ENCODE measurements around the gene LRRC3C. TPM values are rescaled to one million over a fixed set of nuclear protein-coding genes. Genes with fewer than 3 reads are reported as not detected.
"Not testable (repeated sequence)": the region's sequence is repeated elsewhere in the genome, so short reads cannot be mapped to it uniquely, and the experiment has no call there.

LRRC3C gene
- total RNA-seq, 1 donor from 2014 or later: not detected

- Mint-ChIP-seq H3K36me3 (ENCODE audit: unreplicated experiment) (no peaks in the 10 kb centered on the region), H3K4me3 (ENCODE audit: unreplicated experiment) (no peak overlapping the region), H3K4me1 (ENCODE audit: low read depth, unreplicated experiment) (peaks cover 4% of the 10 kb centered on the region), H3K27ac (ENCODE audit: unreplicated experiment) (no peak overlapping the region), H3K9me3 (ENCODE audit: unreplicated experiment) (peaks cover 4% of the 10 kb centered on the region), H3K27me3 (ENCODE audit: unreplicated experiment) (peaks cover 3% of the 10 kb centered on the region)
- no peak for TF ChIP-seq CTCF (IDR thresholded peaks at IDR 0.05; ENCODE audit: partially characterized antibody, unreplicated experiment)
- no peak for DNase-seq
These were observed 19.2 kb downstream of the LRRC3C start for GRCh38 chr17:39946551-39947330.

- H3K4me3 Mint-ChIP-seq (ENCODE audit: unreplicated experiment); H3K4me1 Mint-ChIP-seq (ENCODE audit: low read depth, unreplicated experiment); DNase-seq; H3K27ac Mint-ChIP-seq (ENCODE audit: unreplicated experiment); H3K9me3 Mint-ChIP-seq (ENCODE audit: unreplicated experiment); H3K36me3 Mint-ChIP-seq (ENCODE audit: unreplicated experiment); H3K27me3 Mint-ChIP-seq (ENCODE audit: unreplicated experiment): not testable (repeated sequence)
These were observed 20.9 kb downstream of the LRRC3C start for GRCh38 chr17:39948489-39948828.

GRCh38 chr17:39949028-39949427 lies 21.5 kb downstream of the LRRC3C start:
- TF ChIP-seq CTCF (IDR thresholded peaks at IDR 0.05; ENCODE audit: partially characterized antibody, unreplicated experiment): no peak
- DNase-seq: no peak
- peak overlapping the region; percentile 38 for H3K27ac Mint-ChIP-seq (ENCODE audit: unreplicated experiment)
- H3K27me3 Mint-ChIP-seq (ENCODE audit: unreplicated experiment): peaks cover 5% of the 10 kb centered on the region
- no peaks in the 10 kb centered on the region for H3K36me3 Mint-ChIP-seq (ENCODE audit: unreplicated experiment)
- H3K9me3 Mint-ChIP-seq (ENCODE audit: unreplicated experiment): peaks cover 5% of the 10 kb centered on the region
- no peak overlapping the region for H3K4me3 Mint-ChIP-seq (ENCODE audit: unreplicated experiment)
- peaks cover 4% of the 10 kb centered on the region for H3K4me1 Mint-ChIP-seq (ENCODE audit: low read depth, unreplicated experiment)

GRCh38 chr17:39950871-39951348 lies 23.4 kb downstream of the LRRC3C start:
- H3K36me3 Mint-ChIP-seq (ENCODE audit: unreplicated experiment): no peaks in the 10 kb centered on the region
- peak; percentile 46 for DNase-seq
- peaks cover 8% of the 10 kb centered on the region for H3K9me3 Mint-ChIP-seq (ENCODE audit: unreplicated experiment)
- peak overlapping the region; percentile 48 for H3K27ac Mint-ChIP-seq (ENCODE audit: unreplicated experiment)
- H3K4me3 Mint-ChIP-seq (ENCODE audit: unreplicated experiment): no peak overlapping the region
- peaks cover 4% of the 10 kb centered on the region for H3K27me3 Mint-ChIP-seq (ENCODE audit: unreplicated experiment)
- H3K4me1 Mint-ChIP-seq (ENCODE audit: low read depth, unreplicated experiment): peaks cover 4% of the 10 kb centered on the region
- no peak for TF ChIP-seq CTCF (IDR thresholded peaks at IDR 0.05; ENCODE audit: partially characterized antibody, unreplicated experiment)

GRCh38 chr17:39951924-39952679 lies 24.6 kb downstream of the LRRC3C start:
- Mint-ChIP-seq H3K4me3 (ENCODE audit: unreplicated experiment) (peak overlapping the region; percentile 69), H3K27ac (ENCODE audit: unreplicated experiment) (peak overlapping the region; percentile 62), H3K36me3 (ENCODE audit: unreplicated experiment) (no peaks in the 10 kb centered on the region), H3K4me1 (ENCODE audit: low read depth, unreplicated experiment) (peaks cover 4% of the 10 kb centered on the region), H3K27me3 (ENCODE audit: unreplicated experiment) (peaks cover 4% of the 10 kb centered on the region), H3K9me3 (ENCODE audit: unreplicated experiment) (peaks cover 8% of the 10 kb centered on the region)
- DNase-seq: no peak
- no peak for TF ChIP-seq CTCF (IDR thresholded peaks at IDR 0.05; ENCODE audit: partially characterized antibody, unreplicated experiment)
